NCI-H146 treated with DMSO at 0.1 percent for 48 hours (cell line): ENCODE data around the gene XK.
"Not testable (repeated sequence)": the region's sequence is repeated elsewhere in the genome, so short reads cannot be mapped to it uniquely, and the experiment has no call there.

Source experiments
- DNase-seq: peaks from one replicate; lab custom pipeline; 2025; ENCODE audit not compliant: unreplicated experiment; lab: John Stamatoyannopoulos, UW

The XK gene

GRCh38 chrX:37685381-37686359 is at the start of gene XK:
Gene XK, plus strand, starts transcription at chrX:37685791. Its CDS starts 171 bp downstream, at chrX:37685962.
- peak; percentile 2 for DNase-seq

GRCh38 chrX:37638047-37638446 is 47.5 kb upstream of the XK start:
- DNase-seq = no peak

- no peak for DNase-seq
Measured at GRCh38 chrX:37640142-37640541, 45.4 kb upstream of the XK start.

- DNase-seq = no peak
Measured at GRCh38 chrX:37641859-37642258, 43.7 kb upstream of the XK start.

GRCh38 chrX:37644381-37645305 is 40.9 kb upstream of the XK start:
- DNase-seq = no peak

GRCh38 chrX:37646254-37646653 is 39.3 kb upstream of the XK start:
- DNase-seq = no peak

- not testable (repeated sequence) for DNase-seq
Measured at GRCh38 chrX:37650879-37651278, 34.7 kb upstream of the XK start.

- no peak for DNase-seq
Measured at GRCh38 chrX:37651921-37652452, 33.6 kb upstream of the XK start.

GRCh38 chrX:37652589-37653231 is 32.9 kb upstream of the XK start:
- no peak for DNase-seq

GRCh38 chrX:37653397-37654085 is 32.0 kb upstream of the XK start:
- no peak for DNase-seq

- DNase-seq = no peak
Measured at GRCh38 chrX:37658343-37659030, 27.1 kb upstream of the XK start.

- no peak for DNase-seq
Measured at GRCh38 chrX:37659047-37659446, 26.5 kb upstream of the XK start.

- no peak for DNase-seq
Measured at GRCh38 chrX:37662181-37662580, 23.4 kb upstream of the XK start.

- no peak for DNase-seq
Measured at GRCh38 chrX:37666516-37666915, 19.1 kb upstream of the XK start.

GRCh38 chrX:37667141-37667540 is 18.4 kb upstream of the XK start:
- no peak for DNase-seq

GRCh38 chrX:37672563-37672962 is 13.0 kb upstream of the XK start:
- DNase-seq = no peak

- no peak for DNase-seq
Measured at GRCh38 chrX:37676811-37677210, 8.8 kb upstream of the XK start.

GRCh38 chrX:37677243-37677642 is 8.3 kb upstream of the XK start:
- no peak for DNase-seq

GRCh38 chrX:37677765-37678164 is 7.8 kb upstream of the XK start:
- DNase-seq = no peak

- no peak for DNase-seq
Measured at GRCh38 chrX:37678574-37678973, 7.0 kb upstream of the XK start.
